GM21576 (cell line): Measurements from ENCODE around the gene ZNF595.
"Not testable (repeated sequence)": the region's sequence is repeated elsewhere in the genome, so short reads cannot be mapped to it uniquely, and the experiment has no call there.

Experiments used
- ATAC-seq: cut with Tn5 transposase; IDR thresholded peaks from one replicate; pipeline ENCODE4 v1.9.1; 2021; ENCODE audit warnings: mild to moderate bottlenecking, moderate library complexity; ENCODE audit not compliant: unreplicated experiment

Gene ZNF595

DNA sequence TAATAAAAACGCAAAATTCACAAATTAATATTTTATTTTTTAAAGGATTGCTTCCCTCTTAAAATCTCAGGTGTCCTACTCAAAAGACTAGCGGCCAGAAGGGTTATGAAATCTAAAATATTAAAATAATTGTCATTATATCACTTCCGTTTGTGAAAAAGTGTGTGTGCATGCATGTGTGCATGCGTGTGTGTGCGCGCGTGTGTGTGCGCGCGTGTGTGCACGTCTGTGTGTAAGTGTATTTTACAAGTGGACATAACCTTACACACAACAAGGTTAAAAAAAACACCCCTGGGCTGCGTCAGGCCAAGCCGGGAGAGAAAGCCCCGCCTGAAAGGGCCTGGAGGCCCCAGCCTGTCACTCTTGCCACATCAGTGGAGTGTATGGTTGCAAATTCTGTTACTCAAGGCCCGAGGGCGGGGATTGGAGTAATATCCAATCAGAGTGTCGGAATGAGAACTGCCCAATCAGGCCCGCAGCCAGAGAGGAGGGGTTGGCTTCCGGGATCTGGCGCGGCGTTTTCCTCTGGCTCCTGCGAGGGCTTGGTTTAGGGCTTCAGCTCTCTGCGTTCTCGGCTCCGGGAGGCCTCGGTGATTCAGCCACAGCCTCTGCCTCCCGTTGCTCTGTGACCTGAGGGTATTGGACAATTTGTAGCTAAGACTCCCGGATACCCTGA lies at the start of gene ZNF595:
Gene ZNF595, plus strand, starts transcription at position 518 of the 676 bp plus-strand sequence. CDS start 168 bp downstream, outside the sequence.
- ATAC-seq = peak; percentile 29

DNA sequence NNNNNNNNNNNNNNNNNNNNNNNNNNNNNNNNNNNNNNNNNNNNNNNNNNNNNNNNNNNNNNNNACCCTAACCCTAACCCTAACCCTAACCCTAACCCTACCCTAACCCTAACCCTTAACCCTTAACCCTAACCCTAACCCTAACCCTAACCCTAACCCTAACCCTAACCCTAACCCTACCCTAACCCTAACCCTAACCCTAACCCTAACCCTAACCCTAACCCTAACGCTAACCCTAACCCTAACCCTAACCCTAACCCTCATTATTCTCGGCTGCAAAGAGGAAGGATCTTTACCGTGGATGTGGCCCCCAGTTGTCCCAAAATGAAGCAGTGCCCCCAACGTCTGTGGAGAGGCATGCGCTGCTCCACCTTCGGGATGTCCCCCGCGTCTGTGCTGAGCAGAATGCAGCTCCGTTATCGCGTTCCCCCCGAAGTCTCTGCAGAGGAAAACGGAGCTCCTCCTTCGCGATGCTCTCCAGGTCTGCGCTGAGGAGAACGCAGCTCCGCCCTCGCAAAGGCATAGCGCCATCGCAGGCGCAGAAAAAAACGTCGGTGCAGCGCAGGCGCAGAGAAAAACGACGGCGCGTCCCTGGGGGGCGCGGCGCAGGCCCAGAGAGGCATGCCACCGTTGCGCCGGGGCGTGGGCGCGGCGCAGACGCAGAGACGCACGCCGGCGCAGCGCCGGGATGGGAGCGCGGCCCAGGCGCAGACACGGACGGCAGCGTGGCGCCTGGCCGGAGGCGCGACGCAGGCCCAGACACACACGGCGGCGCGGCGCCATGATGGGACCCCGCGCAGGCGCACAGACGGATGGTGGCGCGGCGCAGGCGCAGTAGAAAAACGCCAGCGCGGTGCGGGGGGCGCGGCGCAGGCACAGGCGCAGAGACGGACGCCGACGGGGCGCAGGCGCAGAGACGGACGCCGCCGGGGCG lies 42.9 kb upstream of the ZNF595 start:
- not testable (repeated sequence) for ATAC-seq

- not testable (repeated sequence) for ATAC-seq
These were observed 41.9 kb upstream of the ZNF595 start for GRCh38 chr4:11095-11815.

DNA sequence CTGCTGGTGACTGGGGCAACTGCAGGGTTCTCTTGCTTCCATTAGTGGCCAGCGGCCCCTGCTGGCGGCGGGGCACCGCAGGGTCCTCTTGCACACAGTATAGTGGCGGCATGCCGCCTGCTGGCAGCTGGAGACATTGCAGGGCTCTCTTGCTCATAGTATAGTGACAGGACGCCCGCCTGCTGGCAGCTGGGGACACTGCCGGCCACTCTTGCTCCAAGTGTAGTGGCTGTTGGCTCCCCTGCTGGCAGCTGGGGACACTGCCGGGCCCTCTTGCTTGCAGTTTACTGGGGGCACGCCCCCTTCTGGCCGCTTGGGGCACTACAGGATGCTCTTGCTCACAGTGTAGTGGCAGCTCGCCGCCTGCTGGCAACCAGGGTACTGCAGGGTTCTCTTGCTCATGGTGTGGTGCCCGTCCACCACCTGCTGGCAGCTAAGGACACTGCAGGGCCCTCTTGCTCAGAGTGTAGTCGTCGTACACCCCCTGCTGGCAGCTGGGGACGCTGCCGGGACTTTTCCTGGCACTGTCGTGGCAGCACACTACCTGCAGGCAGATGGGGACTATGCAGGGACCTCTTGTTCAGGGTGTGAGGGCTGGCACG lies 41.2 kb upstream of the ZNF595 start:
- ATAC-seq = peak; percentile 86

GRCh38 chr4:18128-18527 lies 35.0 kb upstream of the ZNF595 start:
- not testable (repeated sequence) for ATAC-seq

DNA sequence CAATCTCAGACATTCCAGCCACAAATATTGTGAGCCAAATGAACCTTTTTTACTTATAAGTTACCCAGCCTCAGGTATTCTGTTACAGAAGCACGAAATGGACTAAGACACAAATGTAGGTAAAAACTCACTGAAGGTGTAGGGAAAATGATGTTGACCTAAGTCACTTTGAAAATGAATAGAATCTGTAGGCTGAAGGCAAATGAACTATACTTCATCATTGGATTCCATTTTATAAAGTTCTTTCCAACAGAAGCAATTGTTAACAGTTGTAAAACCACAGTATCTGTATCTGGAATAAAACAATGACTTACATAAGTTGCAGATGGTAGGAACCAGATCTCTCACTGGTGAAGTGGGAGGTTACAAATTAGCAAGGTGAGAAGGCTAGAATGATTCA lies 34.5 kb upstream of the ZNF595 start:
- not testable (repeated sequence) for ATAC-seq

GRCh38 chr4:22882-23281 lies 30.2 kb upstream of the ZNF595 start:
- not testable (repeated sequence) for ATAC-seq

- not testable (repeated sequence) for ATAC-seq
These were observed 28.8 kb upstream of the ZNF595 start for GRCh38 chr4:24359-24758.

DNA sequence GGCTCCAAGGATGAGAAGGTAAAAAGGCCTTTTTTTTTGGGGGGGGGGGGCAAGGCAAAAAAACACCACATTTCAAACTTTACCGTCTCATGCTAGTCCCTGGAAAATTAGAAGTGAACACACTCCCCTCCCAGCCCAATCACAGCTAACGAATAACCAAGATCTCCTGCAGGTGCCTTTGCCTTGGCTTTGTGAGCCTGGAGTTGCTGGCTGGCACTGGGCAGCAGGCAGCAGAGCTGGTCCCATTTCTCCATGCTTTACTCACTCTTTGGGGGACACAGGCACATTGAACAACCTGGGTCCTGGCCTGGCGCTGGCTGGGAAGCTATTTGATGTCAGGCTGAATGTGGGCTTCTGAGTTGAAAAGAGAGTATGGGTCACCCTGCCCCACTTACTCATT lies 25.6 kb upstream of the ZNF595 start:
- not testable (repeated sequence) for ATAC-seq

DNA sequence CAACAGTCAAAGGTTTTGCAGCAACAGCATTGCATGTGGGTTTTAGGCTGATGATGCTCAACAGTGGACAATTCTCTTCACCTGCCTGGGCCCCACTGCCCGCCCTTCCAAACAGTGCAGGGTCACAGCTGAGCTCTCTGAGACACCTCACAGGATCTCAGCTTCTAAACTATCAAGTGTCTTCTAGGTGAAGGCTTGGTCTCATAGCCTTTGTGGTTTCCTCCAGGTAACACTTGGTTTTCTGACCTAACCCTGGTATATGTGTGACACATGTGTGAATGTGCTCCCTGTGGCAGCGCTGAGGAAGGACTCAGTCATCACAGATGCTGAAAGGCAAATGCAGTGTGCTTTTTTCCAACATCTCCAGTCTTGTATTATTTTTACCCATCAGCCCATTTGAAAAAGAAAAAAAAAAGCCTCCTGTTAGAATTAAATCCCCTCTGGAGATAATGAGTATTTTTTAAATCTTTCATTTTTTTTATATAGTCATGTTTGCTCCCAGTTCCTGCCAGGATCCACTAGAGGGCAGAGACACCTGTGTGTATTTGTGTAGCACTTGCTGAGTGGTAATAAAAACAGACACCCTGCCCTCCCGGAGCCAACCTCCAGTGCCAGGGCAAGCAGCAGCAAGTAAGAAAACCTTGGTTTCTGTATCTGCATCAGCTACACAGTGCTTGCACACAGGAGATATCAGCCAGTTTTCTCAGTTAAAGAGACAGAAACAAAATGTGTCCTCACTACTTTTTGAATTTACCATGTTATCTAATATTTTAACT lies 24.2 kb upstream of the ZNF595 start:
- ATAC-seq = peak; percentile 60

- not testable (repeated sequence) for ATAC-seq
These were observed 19.8 kb upstream of the ZNF595 start for GRCh38 chr4:33314-33713.

DNA sequence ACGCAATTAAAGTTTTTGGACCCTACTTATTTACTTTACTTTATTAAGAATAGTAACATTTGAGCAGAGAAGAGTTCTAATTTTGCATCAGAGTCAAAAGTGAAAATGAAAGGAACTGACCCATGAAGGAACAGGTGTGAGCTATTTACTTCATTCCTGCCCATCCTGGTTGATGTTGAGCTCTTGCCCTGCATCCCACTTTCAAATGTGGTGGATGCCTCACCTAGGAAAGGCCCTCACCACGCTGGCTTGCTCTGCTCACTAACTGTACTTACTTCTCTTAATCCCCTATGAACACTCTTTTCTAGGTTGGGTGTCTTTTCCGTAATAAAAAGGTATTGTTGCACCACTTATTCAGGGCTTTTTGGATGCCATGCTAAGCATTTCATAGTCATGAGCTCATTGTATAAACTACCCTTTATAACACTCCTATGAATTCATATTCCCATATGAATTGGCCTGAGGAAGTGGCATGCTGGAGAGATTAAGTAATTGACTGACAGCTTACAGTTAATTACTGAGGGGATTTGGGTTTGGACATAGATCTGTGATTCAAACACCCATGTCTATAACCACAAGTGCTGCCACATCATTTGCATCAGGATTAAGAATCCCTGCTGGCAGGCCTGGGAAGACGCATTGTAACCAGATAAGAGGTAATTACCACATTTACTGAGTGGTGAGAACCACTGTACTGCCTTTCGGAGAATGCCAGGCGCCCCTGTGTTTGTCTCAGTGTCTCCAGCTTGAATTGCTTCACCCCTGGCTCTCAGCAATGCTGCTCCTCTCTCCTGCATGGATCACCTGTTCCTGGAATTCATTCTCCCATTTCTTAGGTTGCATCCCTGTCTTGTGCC lies 16.3 kb upstream of the ZNF595 start:
- ATAC-seq = not testable (repeated sequence)

GRCh38 chr4:38202-38601 lies 14.9 kb upstream of the ZNF595 start:
- not testable (repeated sequence) for ATAC-seq

GRCh38 chr4:43375-43774 lies 9.7 kb upstream of the ZNF595 start:
- not testable (repeated sequence) for ATAC-seq

DNA sequence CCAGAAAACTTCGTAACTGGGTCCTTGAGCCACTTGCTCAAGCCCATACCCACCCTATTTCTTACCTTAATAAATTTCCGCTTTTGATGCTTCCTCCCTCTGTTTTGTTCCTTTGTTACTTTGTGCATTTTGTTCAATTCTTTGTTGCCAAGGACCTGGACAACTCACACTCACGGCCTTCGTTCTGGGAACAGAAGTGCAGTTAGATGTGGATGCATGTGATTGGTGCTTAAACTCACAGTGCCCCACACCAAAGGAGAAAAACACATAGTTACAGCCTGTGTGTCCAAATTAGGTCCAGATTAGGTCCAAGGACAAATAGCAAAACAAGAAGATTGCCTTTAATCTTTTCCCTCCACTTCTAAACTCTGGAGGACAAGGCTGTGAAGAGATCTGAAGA lies 1.9 kb upstream of the ZNF595 start:
- peak; percentile 1 for ATAC-seq

DNA sequence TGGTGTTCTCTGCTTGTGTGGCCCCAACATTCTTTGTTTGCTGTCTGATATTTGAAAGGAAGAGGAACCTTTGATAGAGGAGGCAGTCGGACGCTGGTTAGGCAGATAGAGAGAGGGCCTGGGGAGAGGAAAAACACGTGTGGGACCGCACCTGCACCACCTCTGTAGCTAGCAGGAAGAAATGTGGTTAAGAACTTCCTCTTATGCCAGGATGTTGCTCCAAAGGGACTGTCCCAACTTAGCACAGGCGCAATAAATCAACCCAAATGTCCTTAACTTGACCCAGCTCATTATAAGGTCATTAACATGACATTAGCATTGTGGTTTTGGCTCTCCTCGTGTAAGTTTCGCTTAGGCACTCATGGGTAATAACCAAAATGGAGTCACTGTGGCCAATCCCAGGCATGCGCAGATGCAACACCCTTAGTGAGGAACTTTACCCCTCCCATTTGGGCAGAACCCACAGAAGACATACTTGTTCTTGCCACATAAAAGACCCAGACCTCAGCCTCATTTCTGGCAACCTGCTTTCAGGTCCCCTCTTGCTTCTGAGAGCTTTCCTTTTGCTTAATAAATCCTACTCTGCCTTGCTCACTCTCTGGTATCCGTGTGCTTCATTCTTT lies 1.4 kb upstream of the ZNF595 start:
- ATAC-seq = peak; percentile 77

DNA sequence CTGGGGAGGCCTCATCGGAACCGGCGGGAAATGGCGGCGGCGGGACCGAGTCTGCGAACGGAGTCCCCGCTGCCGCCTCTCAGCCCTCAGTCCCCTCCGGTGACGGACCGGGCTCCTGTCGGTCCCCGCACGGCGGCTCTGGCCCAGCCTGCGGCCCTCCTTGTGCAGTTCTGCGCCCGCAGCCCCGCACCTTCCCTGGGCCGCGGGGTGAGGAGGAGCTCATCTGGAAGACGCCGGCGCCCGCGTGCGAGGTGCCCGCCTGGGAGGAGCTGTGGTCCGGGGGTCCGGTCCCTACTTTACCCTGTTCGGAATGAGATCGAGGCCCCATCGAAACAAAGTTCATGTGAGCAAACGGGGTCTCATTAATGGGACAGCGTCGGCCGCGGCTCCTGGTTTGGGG lies 400 bp downstream of the ZNF595 start:
- ATAC-seq = not testable (repeated sequence)

DNA sequence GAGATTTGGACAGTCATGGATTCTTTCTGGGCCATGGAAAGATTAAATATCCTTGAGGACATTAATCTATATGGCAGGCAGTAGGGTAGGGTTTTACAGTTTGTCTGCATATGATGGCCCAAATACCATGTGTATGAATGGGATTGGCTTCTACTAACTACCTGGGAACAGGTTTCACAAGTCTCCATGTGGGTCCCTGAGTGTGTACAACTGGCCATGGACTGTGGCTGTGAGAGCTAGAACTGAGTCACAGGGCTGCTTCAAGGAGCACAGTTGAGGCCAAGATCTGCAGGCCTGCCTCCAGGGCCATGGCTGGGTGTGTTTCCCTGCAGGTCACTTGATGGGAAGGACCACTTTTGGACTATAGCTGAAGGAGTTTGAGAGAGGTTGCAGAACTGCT lies 11.6 kb downstream of the ZNF595 start:
- ATAC-seq = not testable (repeated sequence)

- ATAC-seq = no peak
These were observed 18.7 kb downstream of the ZNF595 start for GRCh38 chr4:71830-72229.
